ENCODE measurements around the gene CRIP2. TPM values are rescaled to one million over a fixed set of nuclear protein-coding genes. Genes with fewer than 3 reads are reported as not detected.
A peak's percentile ranks its signal among the peaks of the same experiment; 100 is the strongest.

The CRIP2 gene
- total RNA-seq, 1 donor from 2014 or later = 13.2 TPM

DNA sequence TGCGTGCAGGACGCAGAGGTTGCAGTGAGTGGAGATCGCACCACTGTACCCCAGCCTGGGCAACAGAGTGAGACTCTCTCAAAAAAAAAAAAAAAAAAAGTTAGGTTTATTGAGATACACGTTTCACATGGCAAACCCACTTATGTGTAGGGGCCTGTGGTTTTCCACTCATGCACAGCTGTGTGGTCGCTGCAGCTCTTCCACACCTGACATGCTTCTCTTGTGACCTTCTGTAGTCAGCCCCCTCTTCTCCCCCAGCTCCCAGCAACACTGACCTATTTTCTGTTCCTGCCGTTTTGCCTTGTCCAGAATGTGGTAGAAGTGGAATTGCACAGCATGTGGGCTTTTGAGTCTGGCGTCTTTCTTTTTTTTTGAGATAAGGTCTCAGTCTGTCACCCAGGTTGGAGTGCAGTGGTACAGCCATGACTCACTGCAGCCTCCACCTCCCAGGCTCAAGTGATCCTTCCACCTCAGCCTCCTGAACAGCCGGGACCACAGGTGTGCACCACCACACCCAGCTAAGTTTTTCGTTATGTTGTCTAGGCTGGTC is 46.6 kb upstream of the CRIP2 start:
- FAIRE-seq = no peak
- H3K4me3 ChIP-seq (ENCODE audit: low read depth, low read length) = no peak overlapping the region

DNA sequence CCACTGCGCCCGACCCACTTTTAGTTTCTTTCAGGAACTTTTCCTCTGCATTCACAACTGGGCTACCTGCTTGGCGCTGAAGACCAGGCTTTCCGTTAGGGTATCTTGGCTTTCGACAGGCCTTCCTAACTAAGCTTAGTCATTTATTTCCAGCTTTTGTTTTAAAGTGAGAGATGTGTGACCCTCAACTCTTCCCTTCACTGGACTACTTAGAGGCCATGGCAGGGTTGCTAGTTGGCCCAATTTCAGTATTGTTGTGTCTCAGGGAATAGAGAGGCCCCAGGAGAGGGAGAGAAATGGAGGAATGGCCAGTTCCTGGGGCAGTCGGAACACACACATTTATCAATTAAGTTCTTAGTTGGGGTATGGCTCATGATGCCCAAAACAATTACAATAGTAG is 44.6 kb upstream of the CRIP2 start:
- Histone ChIP-seq H3K4me3 (ENCODE audit: low read depth, low read length) (no peak overlapping the region), H3K36me3 (ENCODE audit: control insufficient read depth, insufficient read depth, low read length) (peaks cover 8% of the 10 kb centered on the region), H3K27me3 (ENCODE audit: control insufficient read depth, insufficient read depth, low read length) (no peaks in the 10 kb centered on the region)
- FAIRE-seq (no peak), DNase-seq (ENCODE audit: low read depth) (no peak)
- TF ChIP-seq, protein P1, sequence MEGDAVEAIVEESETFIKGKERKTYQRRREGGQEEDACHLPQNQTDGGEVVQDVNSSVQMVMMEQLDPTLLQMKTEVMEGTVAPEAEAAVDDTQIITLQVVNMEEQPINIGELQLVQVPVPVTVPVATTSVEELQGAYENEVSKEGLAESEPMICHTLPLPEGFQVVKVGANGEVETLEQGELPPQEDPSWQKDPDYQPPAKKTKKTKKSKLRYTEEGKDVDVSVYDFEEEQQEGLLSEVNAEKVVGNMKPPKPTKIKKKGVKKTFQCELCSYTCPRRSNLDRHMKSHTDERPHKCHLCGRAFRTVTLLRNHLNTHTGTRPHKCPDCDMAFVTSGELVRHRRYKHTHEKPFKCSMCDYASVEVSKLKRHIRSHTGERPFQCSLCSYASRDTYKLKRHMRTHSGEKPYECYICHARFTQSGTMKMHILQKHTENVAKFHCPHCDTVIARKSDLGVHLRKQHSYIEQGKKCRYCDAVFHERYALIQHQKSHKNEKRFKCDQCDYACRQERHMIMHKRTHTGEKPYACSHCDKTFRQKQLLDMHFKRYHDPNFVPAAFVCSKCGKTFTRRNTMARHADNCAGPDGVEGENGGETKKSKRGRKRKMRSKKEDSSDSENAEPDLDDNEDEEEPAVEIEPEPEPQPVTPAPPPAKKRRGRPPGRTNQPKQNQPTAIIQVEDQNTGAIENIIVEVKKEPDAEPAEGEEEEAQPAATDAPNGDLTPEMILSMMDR (IDR thresholded peaks at IDR 0.05; ENCODE audit: insufficient read depth, low read length, severe bottlenecking) = no peak

More for the DNA sequence above, 46.6 kb upstream of the CRIP2 start:
- Histone ChIP-seq H3K36me3 (ENCODE audit: control insufficient read depth, insufficient read depth, low read length) (peaks cover 10% of the 10 kb centered on the region), H3K27me3 (ENCODE audit: control insufficient read depth, insufficient read depth, low read length) (no peaks in the 10 kb centered on the region)
- TF ChIP-seq, protein P1 (IDR thresholded peaks at IDR 0.05; ENCODE audit: insufficient read depth, low read length, severe bottlenecking) = no peak
- no peak for DNase-seq (ENCODE audit: low read depth)

DNA sequence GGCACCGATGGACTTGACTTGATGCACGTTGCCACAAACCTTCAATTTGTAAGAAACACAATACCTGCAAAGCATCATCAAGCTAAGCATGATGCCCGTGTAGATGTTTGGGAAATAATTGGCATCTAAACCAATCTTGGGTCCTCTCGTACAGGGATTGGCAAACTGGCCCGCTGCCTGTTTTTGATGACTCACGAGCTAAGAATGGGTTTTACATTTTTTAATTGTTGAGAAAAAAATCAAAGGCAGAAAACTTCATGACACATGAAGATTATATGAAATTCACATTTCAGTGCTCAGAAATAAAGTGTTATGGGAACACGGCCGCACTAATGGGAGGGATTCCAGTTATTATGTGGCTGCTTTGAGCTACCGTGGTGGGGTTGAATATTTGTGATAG is 44.1 kb upstream of the CRIP2 start:
- DNase-seq (ENCODE audit: low read depth) = peak; percentile 69
- no peak for FAIRE-seq
- Histone ChIP-seq H3K4me3 (ENCODE audit: low read depth, low read length) (no peak overlapping the region), H3K27me3 (ENCODE audit: control insufficient read depth, insufficient read depth, low read length) (no peaks in the 10 kb centered on the region), H3K36me3 (ENCODE audit: control insufficient read depth, insufficient read depth, low read length) (peaks cover 8% of the 10 kb centered on the region)
- TF ChIP-seq, protein P1 (IDR thresholded peaks at IDR 0.05; ENCODE audit: insufficient read depth, low read length, severe bottlenecking) = no peak

DNA sequence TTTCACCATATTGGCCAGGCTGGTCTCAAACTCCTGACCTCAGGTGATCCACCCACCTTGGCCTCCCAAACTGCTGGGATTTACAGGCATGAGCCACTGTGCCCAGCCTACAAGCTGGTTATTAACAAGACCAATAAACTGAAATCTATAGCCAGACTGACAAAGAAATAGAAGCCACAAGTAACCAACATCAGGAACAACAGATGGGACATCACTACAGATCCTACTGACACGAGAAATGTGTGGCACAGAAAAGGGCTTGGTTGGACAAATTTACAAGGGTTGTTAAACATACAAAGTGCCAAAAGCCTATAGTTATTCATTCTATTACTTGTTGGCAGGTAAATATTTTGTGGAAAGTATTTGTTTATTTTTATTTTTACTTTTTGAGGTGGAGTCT is 43.4 kb upstream of the CRIP2 start:
- Histone ChIP-seq H3K36me3 (ENCODE audit: control insufficient read depth, insufficient read depth, low read length) (peaks cover 8% of the 10 kb centered on the region), H3K27me3 (ENCODE audit: control insufficient read depth, insufficient read depth, low read length) (no peaks in the 10 kb centered on the region), H3K4me3 (ENCODE audit: low read depth, low read length) (no peak overlapping the region)
- DNase-seq (ENCODE audit: low read depth) (no peak), FAIRE-seq (no peak)
- TF ChIP-seq, protein P1 (IDR thresholded peaks at IDR 0.05; ENCODE audit: insufficient read depth, low read length, severe bottlenecking) = no peak

DNA sequence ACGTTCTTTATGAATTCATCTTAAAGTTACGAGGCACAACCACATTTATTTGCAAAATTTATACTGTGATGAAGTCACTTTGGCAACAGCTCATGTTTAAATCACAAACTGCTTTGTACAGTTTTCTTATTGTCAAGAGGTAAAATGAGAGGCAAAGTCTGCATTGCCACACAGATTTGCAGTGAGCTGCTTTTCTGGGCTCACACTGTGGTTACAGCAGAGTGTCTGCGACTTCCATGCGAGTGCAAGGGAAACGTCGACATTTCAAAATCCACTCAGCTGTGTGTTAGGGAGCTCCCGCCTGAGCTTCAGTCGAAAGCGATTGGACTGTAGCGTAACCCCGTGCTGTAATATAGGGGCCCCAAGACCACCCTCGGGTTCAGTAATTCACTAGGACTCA is 42.0 kb upstream of the CRIP2 start:
- TF ChIP-seq, protein P1 (IDR thresholded peaks at IDR 0.05; ENCODE audit: insufficient read depth, low read length, severe bottlenecking) = no peak
- FAIRE-seq (no peak), DNase-seq (ENCODE audit: low read depth) (no peak)
- no peak overlapping the region for H3K4me3 ChIP-seq (ENCODE audit: low read depth, low read length)
- peaks cover 8% of the 10 kb centered on the region for H3K36me3 ChIP-seq (ENCODE audit: control insufficient read depth, insufficient read depth, low read length)
- H3K27me3 ChIP-seq (ENCODE audit: control insufficient read depth, insufficient read depth, low read length) = no peaks in the 10 kb centered on the region

DNA sequence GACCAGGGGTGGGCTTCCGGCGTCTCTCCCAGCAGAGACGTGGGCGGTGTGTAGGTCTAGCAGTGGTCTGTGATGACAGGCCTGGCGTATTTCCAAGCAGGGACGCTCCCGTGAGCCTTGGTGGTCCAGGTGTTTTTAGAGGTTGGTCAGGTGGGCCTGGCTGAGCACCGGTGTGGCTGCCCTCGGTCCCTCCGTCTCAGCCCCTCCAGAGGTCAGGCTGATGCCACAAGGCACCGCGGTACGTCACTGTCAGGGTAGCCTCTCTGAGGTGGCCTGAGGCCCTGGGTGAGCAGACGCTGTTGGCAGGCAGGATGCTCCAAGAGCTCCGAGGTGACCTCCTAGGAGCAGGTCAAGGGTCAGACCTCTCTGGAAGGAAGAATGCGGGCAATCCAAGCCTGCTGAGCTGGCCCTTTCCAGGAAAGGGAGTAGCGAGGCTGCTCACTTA is 41.4 kb upstream of the CRIP2 start:
- Histone ChIP-seq H3K4me3 (ENCODE audit: low read depth, low read length) (no peak overlapping the region), H3K27me3 (ENCODE audit: control insufficient read depth, insufficient read depth, low read length) (no peaks in the 10 kb centered on the region), H3K36me3 (ENCODE audit: control insufficient read depth, insufficient read depth, low read length) (peaks cover 9% of the 10 kb centered on the region)
- FAIRE-seq (no peak), DNase-seq (ENCODE audit: low read depth) (no peak)
- TF ChIP-seq, protein P1 (IDR thresholded peaks at IDR 0.05; ENCODE audit: insufficient read depth, low read length, severe bottlenecking) = no peak

Data from bronchial epithelial cell (primary cell).